Endothelial cell of umbilical vein (primary cell): Measurements from ENCODE around the gene SORCS1. TPM values are rescaled to one million over a fixed set of nuclear protein-coding genes. Genes with fewer than 3 reads are reported as not detected.

Experiments
- BruUV-seq: library from RNA; stranded (reverse); fragments of 400-500 nt; replicated peaks from 2 replicates; lab custom pipeline; 2021; lab: Mats Ljungman, UMichigan
- CTCF ChIA-PET: fragments of 300-600, 350-600 bp; sonication (Branson Sonifier 250); formaldehyde crosslinking; loops from one replicate; lab custom pipeline; 2021; ENCODE audit warnings: antibody characterized with exemption, inconsistent platforms; lab: Charles Lee
- POLR2A ChIA-PET: fragments of 300-600, 350-600 bp; sonication (Branson Sonifier 250); formaldehyde crosslinking; loops from one replicate; lab custom pipeline; 2021; ENCODE audit warnings: antibody characterized with exemption, inconsistent platforms; lab: Charles Lee
- DNase-seq: peaks from one replicate; pipeline ENCODE4 v3.0.0-alpha.2; 2011; ENCODE audit warnings: low read depth, low spot score
- FAIRE-seq: peaks from 2 replicates; lab custom pipeline; 2011; peaks lifted over from hg19 to GRCh38; lab: Jason Lieb, UNC
- H2AFZ ChIP-seq: 2 replicates; pipeline ENCODE4 v1.6.0; 2012; ENCODE audit warnings: low read depth, low read length, control low read depth, inconsistent platforms
- H3K27ac ChIP-seq: 2 replicates; pipeline ENCODE4 v1.5.1; 2011; ENCODE audit warnings: low read depth, mild to moderate bottlenecking, control low read depth, low read length, moderate library complexity; ENCODE audit not compliant: insufficient read depth
- H3K27me3 ChIP-seq, 2 experiments: 2 replicates each; pipeline versions ENCODE4 v1.6.0 to v1.6.1; 2011; ENCODE audit warnings: low read length in 2 of 2, mixed read lengths in 1 of 2; ENCODE audit not compliant: control insufficient read depth in 2 of 2, insufficient read depth in 2 of 2
- H3K36me3 ChIP-seq, 2 experiments: 2 replicates in 1 of 2; 3 replicates in 1 of 2; pipeline ENCODE4 v1.5.1; 2011; ENCODE audit warnings: low read length in 2 of 2, mild to moderate bottlenecking in 1 of 2, moderate library complexity in 1 of 2; ENCODE audit not compliant: control insufficient read depth in 2 of 2, insufficient read depth in 2 of 2; ENCODE audit errors: extremely low read depth in 1 of 2
- H3K4me1 ChIP-seq: 3 replicates; pipeline ENCODE4 v1.5.1; 2011; ENCODE audit warnings: mild to moderate bottlenecking, low read length; ENCODE audit not compliant: control insufficient read depth, insufficient read depth; ENCODE audit errors: extremely low read depth
- H3K4me2 ChIP-seq: 2 replicates; pipeline ENCODE4 v1.6.1; 2011; ENCODE audit warnings: low read length, control low read depth, mixed read lengths; ENCODE audit not compliant: insufficient read depth
- H3K4me3 ChIP-seq, 3 experiments: fragments of 200-600 bp in 1 of 3; sonication (generic), shearing (Covaris generic) in 1 of 3; replicated peaks in 1 of 3; 2 replicates each; pipeline ENCODE4 v1.5.1; 2011 to 2016; ENCODE audit warnings: control low read depth in 3 of 3, low read length in 3 of 3, mild to moderate bottlenecking in 2 of 3, inconsistent platforms in 1 of 3, low read depth in 1 of 3, moderate library complexity in 1 of 3; ENCODE audit not compliant: insufficient read depth in 1 of 3
- H3K79me2 ChIP-seq: 2 replicates; pipeline ENCODE4 v1.6.0; 2012; ENCODE audit warnings: low read length, inconsistent platforms; ENCODE audit not compliant: control insufficient read depth, insufficient read depth
- H3K9ac ChIP-seq: replicated peaks from 2 replicates; pipeline ENCODE3; 2011; ENCODE audit warnings: low read length, control low read depth; ENCODE audit not compliant: insufficient read depth; ENCODE audit errors: extremely low read depth
- H3K9me1 ChIP-seq: replicated peaks from 3 replicates; pipeline ENCODE4 v1.6.0; 2011; ENCODE audit warnings: mild to moderate bottlenecking, low read length; ENCODE audit not compliant: control insufficient read depth, insufficient read depth; ENCODE audit errors: extremely low read depth
- H3K9me3 ChIP-seq: replicated peaks from 2 replicates; pipeline ENCODE4 v1.5.1; 2012; ENCODE audit warnings: low read length, inconsistent platforms; ENCODE audit not compliant: control insufficient read depth, insufficient read depth
- H4K20me1 ChIP-seq: replicated peaks from 2 replicates; pipeline ENCODE3; 2011; ENCODE audit warnings: mild to moderate bottlenecking, low read length; ENCODE audit not compliant: control insufficient read depth, insufficient read depth; ENCODE audit errors: extremely low read depth
- EZH2 ChIP-seq: IDR thresholded peaks from 2 replicates; pipeline ENCODE4 v1.6.1; 2012; ENCODE audit warnings: borderline replicate concordance, low read depth, mild to moderate bottlenecking, moderate library complexity, low read length, inconsistent platforms; ENCODE audit not compliant: severe bottlenecking
- FOS ChIP-seq: IDR thresholded peaks from 2 replicates; pipeline ENCODE4 v1.6.1; 2011; ENCODE audit warnings: mild to moderate bottlenecking, low read length, moderate library complexity, borderline replicate concordance; ENCODE audit not compliant: insufficient read depth
- GATA2 ChIP-seq: IDR thresholded peaks from 2 replicates; pipeline ENCODE4 v1.7.0; 2011; ENCODE audit warnings: low read depth, mild to moderate bottlenecking, moderate library complexity, mixed read lengths, low read length; ENCODE audit not compliant: insufficient read length, insufficient read depth
- JUN ChIP-seq: IDR thresholded peaks from 2 replicates; pipeline ENCODE4 v1.6.1; 2011; ENCODE audit warnings: borderline replicate concordance, low read depth; ENCODE audit not compliant: insufficient read length, insufficient read depth
- MYC ChIP-seq: IDR thresholded peaks from one replicate; pipeline ENCODE4 v1.6.1; 2011; ENCODE audit warnings: mild to moderate bottlenecking, low read depth, low read length
- POLR2A ChIP-seq: IDR thresholded peaks from 2 replicates; pipeline ENCODE4 v1.6.1; 2012; ENCODE audit warnings: low read depth, mild to moderate bottlenecking, control low read depth, low read length
- dilution Hi-C: fragments of 300-500 bp; cut with MboI; formaldehyde crosslinking; loops from one replicate; pipeline ENCODE4 v1.15.0; 2019; ENCODE audit warnings: low sequenced_read_pairs; ENCODE audit not compliant: extremely low pct_ligation_motif_present
- intact Hi-C: fragments of 100-400 bp; cut with micrococcal nuclease; formaldehyde crosslinking; loops from one replicate; pipeline ENCODE4 v1.10.0; 2022
- polyA plus RNA-seq, 4 experiments: library from polyadenylated mRNA; depleted of rRNA in 3 of 4; stranded (reverse) in 3 of 4; unstranded in 1 of 4; fragments of >200 nt; gene quantifications; 2 replicates each; pipeline versions ENCODE4 v1.2.1 to v1.2.3, GENCODE V29; 2011 to 2012; ENCODE audit warnings: missing spikeins in 1 of 4
- total RNA-seq: library from RNA; stranded (reverse); gene quantifications from 2 replicates; pipeline ENCODE4 v1.2.3, GENCODE V29; 2021
- TF ChIP-seq, protein P1 (sequence below): IDR thresholded peaks from 2 replicates; pipeline ENCODE4 v1.6.1; 2011; ENCODE audit not compliant: insufficient read depth, insufficient read length
- TF ChIP-seq, protein P2 (sequence below), 2 donors: IDR thresholded peaks; 1 replicate in 1 of 2; 2 replicates in 1 of 2; pipeline ENCODE4 v1.5.1; 2011; ENCODE audit warnings: low read length in 2 of 2, mild to moderate bottlenecking in 2 of 2, moderate library complexity in 2 of 2, control low read depth in 1 of 2, inconsistent platforms in 1 of 2, low read depth in 1 of 2; ENCODE audit not compliant: insufficient read depth in 1 of 2; ENCODE audit errors: extremely low read depth in 1 of 2

SORCS1 gene
- total and polyA plus RNA-seq, 2 donors (not counting 3 experiments of a cell fraction or from before 2014, with no cell fraction given): not detected

DNA sequence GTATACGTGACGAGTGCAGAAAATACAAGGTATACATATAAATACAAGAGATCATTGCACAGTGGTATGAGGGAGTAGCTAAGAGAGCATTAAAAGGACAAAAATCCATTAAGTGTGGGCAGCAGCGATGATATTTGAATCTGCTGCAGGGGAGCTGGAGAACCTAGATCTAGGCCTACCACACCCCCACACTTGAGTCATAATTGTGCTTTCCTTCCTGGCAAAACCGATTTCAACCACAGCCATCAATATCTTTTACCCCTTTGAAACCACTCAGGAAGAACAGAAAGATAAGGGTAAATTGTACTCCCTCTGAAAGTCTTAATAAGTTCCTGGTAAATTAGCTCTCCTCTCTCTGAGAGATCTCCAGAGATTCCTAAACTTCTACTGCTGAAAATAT lies 345.0 kb downstream of the SORCS1 start:
- Histone ChIP-seq H3K4me2 (no peak overlapping the region), H3K9me3 (no peaks in the 10 kb centered on the region), H3K27ac (no peak overlapping the region), H3K9ac (no peak overlapping the region), H2AFZ (no peak overlapping the region), H3K4me1 (no peaks in the 10 kb centered on the region), H3K9me1 (no peaks in the 10 kb centered on the region), H3K4me3 (no peak overlapping the region), H3K27me3 (no peaks in the 10 kb centered on the region), H3K79me2 (no peaks in the 10 kb centered on the region), H4K20me1 (no peaks in the 10 kb centered on the region), H3K36me3 (no peaks in the 10 kb centered on the region)
- dilution Hi-C loops (no loop called here), intact Hi-C loops (no loop called here)
- DNase-seq (no peak), FAIRE-seq (no peak)
- ChIA-PET CTCF (no interaction called here), POLR2A (no interaction called here)
- TF ChIP-seq POLR2A (no peak), JUN (no peak), EZH2 (no peak), FOS (no peak), GATA2 (no peak), MYC (no peak)
- TF ChIP-seq, protein P1, sequence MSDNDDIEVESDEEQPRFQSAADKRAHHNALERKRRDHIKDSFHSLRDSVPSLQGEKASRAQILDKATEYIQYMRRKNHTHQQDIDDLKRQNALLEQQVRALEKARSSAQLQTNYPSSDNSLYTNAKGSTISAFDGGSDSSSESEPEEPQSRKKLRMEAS: no peak
- TF ChIP-seq, protein P2, sequence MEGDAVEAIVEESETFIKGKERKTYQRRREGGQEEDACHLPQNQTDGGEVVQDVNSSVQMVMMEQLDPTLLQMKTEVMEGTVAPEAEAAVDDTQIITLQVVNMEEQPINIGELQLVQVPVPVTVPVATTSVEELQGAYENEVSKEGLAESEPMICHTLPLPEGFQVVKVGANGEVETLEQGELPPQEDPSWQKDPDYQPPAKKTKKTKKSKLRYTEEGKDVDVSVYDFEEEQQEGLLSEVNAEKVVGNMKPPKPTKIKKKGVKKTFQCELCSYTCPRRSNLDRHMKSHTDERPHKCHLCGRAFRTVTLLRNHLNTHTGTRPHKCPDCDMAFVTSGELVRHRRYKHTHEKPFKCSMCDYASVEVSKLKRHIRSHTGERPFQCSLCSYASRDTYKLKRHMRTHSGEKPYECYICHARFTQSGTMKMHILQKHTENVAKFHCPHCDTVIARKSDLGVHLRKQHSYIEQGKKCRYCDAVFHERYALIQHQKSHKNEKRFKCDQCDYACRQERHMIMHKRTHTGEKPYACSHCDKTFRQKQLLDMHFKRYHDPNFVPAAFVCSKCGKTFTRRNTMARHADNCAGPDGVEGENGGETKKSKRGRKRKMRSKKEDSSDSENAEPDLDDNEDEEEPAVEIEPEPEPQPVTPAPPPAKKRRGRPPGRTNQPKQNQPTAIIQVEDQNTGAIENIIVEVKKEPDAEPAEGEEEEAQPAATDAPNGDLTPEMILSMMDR (IDR thresholded peaks at IDR 0.05; ENCODE audit: extremely low read depth in 1 of 2, insufficient read depth in 1 of 2, low read depth in 1 of 2, low read length in 2 of 2): no peak
- no TSS peak for BruUV-seq
